GM21447 (cell line): ENCODE data around the gene ULK2.
"Not testable (repeated sequence)": the region's sequence is repeated elsewhere in the genome, so short reads cannot be mapped to it uniquely, and the experiment has no call there.

Source experiments
- ATAC-seq: cut with Tn5 transposase; IDR thresholded peaks from one replicate; pipeline ENCODE4 v1.9.1; 2021; ENCODE audit not compliant: unreplicated experiment

ULK2 gene

GRCh38 chr17:19867079-19867328, 732 bp downstream of the ULK2 start:
- peak; percentile 62 for ATAC-seq

GRCh38 chr17:19865021-19865420, 2.7 kb downstream of the ULK2 start:
- ATAC-seq = no peak

- not testable (repeated sequence) for ATAC-seq
Measured at GRCh38 chr17:19860647-19861177, 7.0 kb downstream of the ULK2 start.

GRCh38 chr17:19857640-19858039, 10.1 kb downstream of the ULK2 start:
- no peak for ATAC-seq

GRCh38 chr17:19833914-19834313, 33.8 kb downstream of the ULK2 start:
- no peak for ATAC-seq

- ATAC-seq = no peak
Measured at GRCh38 chr17:19830061-19830460, 37.7 kb downstream of the ULK2 start.

GRCh38 chr17:19812407-19812806, 55.3 kb downstream of the ULK2 start:
- ATAC-seq = no peak

- no peak for ATAC-seq
Measured at GRCh38 chr17:19805006-19805405, 62.7 kb downstream of the ULK2 start.

- ATAC-seq = no peak
Measured at GRCh38 chr17:19800571-19800970, 67.2 kb downstream of the ULK2 start.

- ATAC-seq = no peak
Measured at GRCh38 chr17:19799796-19800195, 67.9 kb downstream of the ULK2 start.

GRCh38 chr17:19796457-19796856, 71.3 kb downstream of the ULK2 start:
- ATAC-seq = no peak

GRCh38 chr17:19791918-19792550, 75.7 kb downstream of the ULK2 start:
- no peak for ATAC-seq

- ATAC-seq = no peak
Measured at GRCh38 chr17:19787733-19788357, 79.9 kb downstream of the ULK2 start.

GRCh38 chr17:19785854-19786253, 81.9 kb downstream of the ULK2 start:
- ATAC-seq = no peak

GRCh38 chr17:19781488-19782458, 86.0 kb downstream of the ULK2 start:
- no peak for ATAC-seq

- ATAC-seq = no peak
Measured at GRCh38 chr17:19780846-19781245, 86.9 kb downstream of the ULK2 start.

GRCh38 chr17:19773534-19773933, 94.2 kb downstream of the ULK2 start:
- ATAC-seq = no peak

- ATAC-seq = no peak
Measured at GRCh38 chr17:19771971-19772630, 95.6 kb downstream of the ULK2 start.

- ATAC-seq = no peak
Measured at GRCh38 chr17:19770985-19771735, 96.6 kb downstream of the ULK2 start.

- no peak for ATAC-seq
Measured at GRCh38 chr17:19769946-19770652, 97.6 kb downstream of the ULK2 start.
